Measurements from ENCODE around the gene VAV2.

- TF ChIP-seq CTCF (conservative IDR thresholded peaks at IDR 0.05) (no peak), ZFX (IDR thresholded peaks at IDR 0.05) (no peak)
These were observed 67.7 kb downstream of the VAV2 start for GRCh38 chr9:133924453-133924852.

Measured in C4-2B (cell line).